GM19099 (cell line): ENCODE results near the gene PHC3.

ENCODE experiments used
- POLR2A ChIP-seq: IDR thresholded peaks from 3 replicates; pipeline ENCODE4 v1.6.1; 2011; ENCODE audit warnings: low read depth; ENCODE audit not compliant: insufficient read length; ENCODE audit errors: extremely low read depth

The PHC3 gene

GRCh38 chr3:170076715-170077238 is 104.8 kb downstream of the PHC3 start:
- no peak for TF ChIP-seq POLR2A

DNA sequence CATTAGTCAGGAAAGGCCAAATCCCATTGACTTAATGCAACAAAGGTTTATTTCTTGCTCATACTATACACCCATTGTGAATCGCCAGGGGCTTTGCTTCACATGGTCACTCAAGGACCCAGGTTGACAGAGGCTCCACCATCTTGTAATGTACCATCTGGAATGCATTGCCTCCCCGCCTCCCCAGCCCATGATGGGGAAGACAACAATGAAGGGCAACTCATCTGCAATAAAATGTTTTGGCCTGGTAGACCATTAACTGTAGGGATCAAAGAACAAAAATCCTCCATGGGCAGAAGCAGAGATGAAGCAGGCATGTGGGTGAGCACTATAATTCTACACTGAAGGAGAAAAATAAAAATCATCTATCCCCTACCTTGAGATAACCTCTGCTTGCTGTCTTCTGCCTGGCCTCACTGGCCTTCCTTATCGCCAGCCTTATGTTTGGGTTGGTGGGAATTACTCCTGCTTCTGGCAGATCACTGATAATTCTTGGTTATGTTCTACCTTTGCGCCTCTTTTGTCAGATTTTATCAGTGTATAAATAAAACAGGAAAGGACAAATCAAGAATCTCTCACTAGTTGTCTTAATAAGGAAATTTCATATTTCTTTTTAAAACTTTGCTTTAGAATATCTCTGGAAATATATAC is 106.0 kb downstream of the PHC3 start:
- TF ChIP-seq POLR2A = no peak

GRCh38 chr3:170064108-170064507 is 117.4 kb downstream of the PHC3 start:
- no peak for TF ChIP-seq POLR2A

- no peak for TF ChIP-seq POLR2A
Observed at GRCh38 chr3:170063691-170064090, 117.8 kb downstream of the PHC3 start.

DNA sequence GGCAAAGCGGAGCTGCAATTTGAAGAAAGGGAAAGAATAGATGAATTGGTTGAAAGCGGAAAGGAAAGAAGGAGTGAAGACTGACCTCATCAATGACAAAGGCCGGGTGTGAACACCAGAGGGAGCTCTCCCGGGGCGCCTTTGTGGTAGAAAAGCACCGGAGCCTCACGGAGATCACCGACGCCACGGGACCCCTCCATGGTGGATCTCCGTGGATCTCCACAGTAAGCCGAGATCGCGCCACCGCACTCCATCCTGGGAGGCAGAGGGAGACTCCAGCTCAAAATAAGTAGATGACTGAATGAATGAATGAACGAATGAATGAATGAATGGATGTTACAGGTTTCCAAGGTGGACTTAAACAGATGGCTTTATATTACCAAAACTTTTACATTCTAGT is 118.8 kb downstream of the PHC3 start:
- TF ChIP-seq POLR2A = no peak

DNA sequence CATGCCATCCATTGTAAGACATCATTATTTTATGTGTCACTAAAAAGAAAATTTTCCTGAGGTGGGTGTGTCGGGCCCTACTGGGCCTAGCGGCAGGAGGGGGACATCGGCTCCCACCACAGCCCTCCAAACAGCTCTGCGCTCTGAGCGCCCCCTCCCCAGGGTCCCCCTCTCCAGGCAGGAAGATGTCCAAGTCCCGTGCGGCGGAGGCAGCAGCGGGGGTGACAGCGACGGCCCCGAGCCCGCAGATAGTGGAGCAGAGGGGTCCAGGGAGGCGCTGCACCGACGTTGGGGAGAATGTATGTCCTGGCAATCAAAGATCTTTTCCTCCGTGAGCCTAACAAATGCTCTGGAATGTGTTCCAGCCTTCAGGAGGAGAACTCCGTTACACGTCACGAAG is 119.5 kb downstream of the PHC3 start:
- no peak for TF ChIP-seq POLR2A

DNA sequence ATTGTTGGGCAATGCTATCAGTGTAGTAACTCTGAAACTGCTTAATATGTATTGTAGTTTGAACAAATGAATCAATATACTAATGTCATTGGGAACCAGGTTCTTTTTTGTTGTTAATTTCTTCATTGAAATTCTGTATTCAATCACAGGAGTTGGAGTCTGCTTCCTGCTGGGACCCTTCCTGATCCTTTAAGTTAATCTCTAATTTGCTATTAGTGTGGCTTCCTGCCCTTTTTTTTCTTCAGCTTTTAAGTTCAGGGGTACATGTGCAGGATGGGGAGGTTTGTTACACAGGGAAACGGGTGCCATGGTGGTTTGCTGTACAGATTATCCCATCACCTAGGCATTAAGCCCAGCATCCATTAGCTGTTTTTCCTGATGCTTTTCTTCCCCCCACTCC is 122.1 kb downstream of the PHC3 start:
- TF ChIP-seq POLR2A = no peak

DNA sequence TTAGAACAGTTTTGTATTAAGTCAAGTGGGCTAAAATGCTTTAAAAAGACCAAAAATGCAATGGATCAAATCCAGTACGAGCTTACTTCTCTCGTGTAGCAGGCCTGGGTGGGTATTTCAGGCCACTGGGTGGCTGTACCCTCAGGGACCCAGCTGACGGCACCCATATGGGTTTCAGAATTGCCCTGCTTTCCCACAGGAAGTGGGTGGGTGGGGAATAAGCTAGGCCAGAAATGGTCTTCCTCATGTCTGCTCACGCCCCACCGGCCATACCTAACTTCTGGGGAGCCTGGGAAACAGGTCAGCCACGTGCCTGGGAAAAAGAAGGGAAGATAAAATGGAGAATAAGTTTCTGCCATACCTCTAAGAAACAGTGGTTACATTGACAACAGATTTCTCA is 123.4 kb downstream of the PHC3 start:
- TF ChIP-seq POLR2A = no peak

DNA sequence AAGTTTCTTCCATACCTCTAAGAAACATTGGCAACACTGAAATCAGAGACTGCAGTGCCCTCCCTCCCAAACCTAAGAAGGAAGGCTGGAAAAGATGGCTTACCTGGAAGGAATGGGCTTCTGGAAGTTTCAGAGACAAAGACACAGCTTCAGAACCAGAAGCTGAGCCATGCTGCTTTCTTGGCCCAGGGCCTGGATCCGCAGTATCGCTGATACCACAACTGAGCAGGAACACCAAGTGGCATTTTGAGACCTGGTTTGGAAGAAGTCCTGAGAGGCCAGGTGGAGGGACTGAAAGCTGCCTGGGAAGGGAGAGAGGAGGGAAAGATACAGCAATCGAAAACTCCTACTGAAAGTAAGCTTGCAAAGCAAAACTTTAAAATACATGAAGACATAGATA is 124.0 kb downstream of the PHC3 start:
- TF ChIP-seq POLR2A = no peak

GRCh38 chr3:170056710-170057454 is 124.7 kb downstream of the PHC3 start:
- TF ChIP-seq POLR2A = no peak

- no peak for TF ChIP-seq POLR2A
Observed at GRCh38 chr3:170055209-170055608, 126.3 kb downstream of the PHC3 start.

- TF ChIP-seq POLR2A = no peak
Observed at GRCh38 chr3:170054204-170054603, 127.3 kb downstream of the PHC3 start.

DNA sequence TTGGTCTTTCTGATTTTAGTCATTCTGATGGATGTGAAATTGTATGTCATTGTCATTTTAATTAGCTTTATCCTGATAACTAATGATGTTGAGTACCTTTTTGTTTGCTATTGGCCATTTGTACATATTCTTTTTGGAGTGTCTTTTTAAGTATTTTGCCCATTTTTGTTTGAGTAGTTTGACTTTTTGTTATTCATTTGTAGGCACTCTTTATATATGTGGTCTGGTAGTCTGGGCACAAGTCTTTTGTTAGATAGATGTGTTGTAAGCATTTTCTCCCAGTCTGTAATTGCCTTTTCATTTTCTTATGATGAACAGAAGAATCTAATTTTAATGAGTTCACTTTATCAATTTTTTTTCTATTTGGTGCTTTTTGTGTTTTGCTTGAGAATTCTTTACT is 129.1 kb downstream of the PHC3 start:
- no peak for TF ChIP-seq POLR2A

GRCh38 chr3:170050753-170051152 is 130.8 kb downstream of the PHC3 start:
- no peak for TF ChIP-seq POLR2A

- no peak for TF ChIP-seq POLR2A
Observed at GRCh38 chr3:170049146-170050000, 132.2 kb downstream of the PHC3 start.

DNA sequence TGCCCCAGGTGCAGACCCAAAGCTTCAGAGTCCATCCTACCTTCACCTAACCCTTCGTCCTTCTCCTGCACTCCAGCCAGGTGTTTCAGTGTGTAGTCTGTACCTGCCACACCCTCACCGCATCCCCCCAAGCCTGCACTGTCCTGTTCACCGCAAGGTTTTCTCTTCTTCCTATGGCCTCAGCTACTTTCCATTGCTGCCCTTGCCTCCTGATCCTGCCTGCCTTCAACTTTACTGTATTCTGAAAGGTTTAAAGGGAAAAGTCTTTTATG is 134.5 kb downstream of the PHC3 start:
- no peak for TF ChIP-seq POLR2A
